Measurements from ENCODE around the gene LYPD6B.

Gene LYPD6B

GRCh38 chr2:149009576-149010461, 28.7 kb upstream of the LYPD6B start:
- no peak for DNase-seq (ENCODE audit: low read depth in 1 of 2, low spot score in 1 of 2)

DNA sequence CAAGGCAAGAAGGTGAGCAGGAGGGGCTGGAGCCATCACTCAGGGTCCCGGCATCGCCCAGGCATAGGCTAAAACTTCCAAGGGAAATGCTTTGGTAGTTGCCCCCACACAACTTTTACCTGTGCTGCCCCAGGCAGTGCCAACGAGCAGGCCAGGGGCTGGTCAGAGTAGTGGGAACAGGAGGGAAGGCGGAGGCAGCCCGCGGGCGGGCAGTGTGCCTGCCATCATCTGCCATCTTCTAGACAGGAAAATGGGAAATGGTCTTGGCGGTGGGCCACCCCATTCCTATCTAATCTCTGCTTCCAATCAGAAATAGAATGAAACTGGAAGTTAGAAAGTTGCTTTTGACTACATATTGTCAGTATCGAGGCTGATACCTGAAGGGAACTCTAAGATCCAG, 26.0 kb upstream of the LYPD6B start:
- DNase-seq (ENCODE audit: low read depth in 1 of 2, low spot score in 1 of 2), result no peak

- no peak for DNase-seq (ENCODE audit: low read depth in 1 of 2, low spot score in 1 of 2)
Measured at GRCh38 chr2:149015501-149015900, 23.0 kb upstream of the LYPD6B start.

GRCh38 chr2:149015926-149016563, 22.5 kb upstream of the LYPD6B start:
- no peak for DNase-seq (ENCODE audit: low read depth in 1 of 2, low spot score in 1 of 2)

GRCh38 chr2:149017116-149017985, 21.1 kb upstream of the LYPD6B start:
- DNase-seq (ENCODE audit: low read depth in 1 of 2, low spot score in 1 of 2), result peak; percentile 24 to 41

DNA sequence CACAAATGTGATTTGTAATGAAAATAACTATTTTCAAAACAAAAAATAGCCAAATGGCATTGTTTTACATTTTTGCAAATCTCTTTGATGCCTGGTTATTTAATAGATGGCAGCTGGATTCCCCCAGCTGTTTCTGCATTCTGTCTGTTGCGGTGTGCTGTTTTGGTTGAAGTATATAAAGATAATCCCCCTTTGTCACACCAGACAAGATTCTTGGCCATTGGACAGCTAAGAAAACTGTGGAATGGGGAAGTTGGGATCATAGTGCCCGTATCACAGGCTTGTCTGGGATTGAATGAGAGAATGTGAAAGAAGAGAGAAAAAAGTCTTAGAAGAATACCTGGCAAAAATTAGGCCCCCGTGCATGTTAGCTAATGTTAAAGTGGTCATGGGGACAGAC, 19.5 kb upstream of the LYPD6B start:
- DNase-seq (ENCODE audit: low read depth in 1 of 2, low spot score in 1 of 2), result no peak

GRCh38 chr2:149019768-149020167, 18.7 kb upstream of the LYPD6B start:
- DNase-seq (ENCODE audit: low read depth in 1 of 2, low spot score in 1 of 2), result no peak

GRCh38 chr2:149020432-149020851, 18.1 kb upstream of the LYPD6B start:
- no peak for DNase-seq (ENCODE audit: low read depth in 1 of 2, low spot score in 1 of 2)

GRCh38 chr2:149021271-149021719, 17.2 kb upstream of the LYPD6B start:
- no peak for DNase-seq (ENCODE audit: low read depth in 1 of 2, low spot score in 1 of 2)

- no peak for DNase-seq (ENCODE audit: low read depth in 1 of 2, low spot score in 1 of 2)
Measured at GRCh38 chr2:149021761-149022160, 16.7 kb upstream of the LYPD6B start.

GRCh38 chr2:149023091-149023490, 15.4 kb upstream of the LYPD6B start:
- no peak for DNase-seq (ENCODE audit: low read depth in 1 of 2, low spot score in 1 of 2)

- DNase-seq (ENCODE audit: low read depth in 1 of 2, low spot score in 1 of 2), result no peak
Measured at GRCh38 chr2:149027590-149028250, 10.8 kb upstream of the LYPD6B start.

GRCh38 chr2:149028377-149028776, 10.1 kb upstream of the LYPD6B start:
- DNase-seq (ENCODE audit: low read depth in 1 of 2, low spot score in 1 of 2), result no peak

GRCh38 chr2:149028891-149029290, 9.6 kb upstream of the LYPD6B start:
- no peak for DNase-seq (ENCODE audit: low read depth in 1 of 2, low spot score in 1 of 2)

DNA sequence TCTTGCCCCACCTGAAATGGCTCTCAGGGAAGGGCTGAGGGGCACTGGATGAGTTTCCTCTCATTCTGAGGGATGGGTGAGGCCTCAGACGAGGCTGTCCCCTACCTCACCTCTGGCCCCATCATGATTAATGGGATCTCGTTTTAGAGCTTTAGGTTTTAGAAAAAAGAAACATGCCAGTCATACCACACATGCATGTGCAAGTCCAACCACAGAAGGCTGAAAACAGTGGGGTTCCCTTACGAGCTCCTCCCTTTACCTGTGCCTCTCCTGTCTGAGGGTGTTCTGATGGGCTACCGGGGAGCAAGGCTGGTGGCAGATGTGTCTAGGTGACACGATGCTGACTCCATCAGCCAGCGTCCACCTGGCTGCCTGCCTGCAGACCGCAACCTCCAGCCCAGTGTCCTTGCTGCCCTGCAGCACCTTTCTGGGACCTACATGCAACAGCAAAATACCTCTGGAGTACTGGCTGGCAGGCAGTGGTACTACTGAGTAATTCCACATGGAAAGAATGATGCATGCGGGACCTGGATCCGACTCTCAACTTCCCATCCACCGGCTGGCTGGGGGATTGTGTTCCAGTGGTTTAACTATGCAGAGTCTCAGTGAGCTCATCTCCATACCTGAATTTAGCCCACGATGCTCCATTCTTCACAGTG, 9.1 kb upstream of the LYPD6B start:
- no peak for DNase-seq (ENCODE audit: low read depth in 1 of 2, low spot score in 1 of 2)

DNA sequence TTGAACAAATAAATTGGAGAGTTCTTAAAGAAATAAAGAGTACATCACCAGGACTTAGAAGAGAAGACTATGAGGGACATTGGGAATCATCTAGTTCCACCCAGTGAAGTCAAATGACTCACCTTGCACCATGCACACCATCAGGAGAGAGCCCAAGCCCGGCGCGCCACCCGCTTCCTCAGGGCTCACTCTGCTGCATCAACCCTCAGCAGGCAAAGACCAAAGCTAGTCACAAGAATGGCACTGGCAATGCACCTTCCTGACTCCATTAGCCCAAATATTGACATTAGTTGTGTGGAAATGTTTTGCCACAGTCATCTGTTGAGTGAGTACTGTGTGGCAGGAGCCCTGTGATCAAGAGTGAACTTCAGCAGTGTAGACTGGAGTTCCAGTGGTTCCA, 7.1 kb upstream of the LYPD6B start:
- DNase-seq (ENCODE audit: low read depth in 1 of 2, low spot score in 1 of 2), result no peak

DNA sequence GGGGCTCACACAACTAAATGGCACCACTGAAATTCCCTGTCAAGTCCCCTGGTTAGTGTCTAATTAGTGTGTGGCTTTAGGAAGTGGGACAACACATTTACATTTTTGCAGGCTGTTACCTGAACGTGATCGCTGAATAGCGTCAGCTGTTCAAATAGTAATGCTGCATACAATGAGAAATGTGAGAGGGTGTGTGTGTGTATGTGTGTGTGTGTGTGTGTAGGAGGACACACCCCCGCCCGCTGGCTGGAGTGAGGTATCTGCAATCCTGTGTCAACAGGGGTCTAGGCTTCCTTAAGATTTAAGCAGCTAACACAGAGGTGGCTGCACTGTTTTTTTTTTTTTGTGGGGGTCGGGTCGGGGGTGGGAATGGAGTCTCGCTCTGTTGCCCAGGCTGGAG, 4.8 kb upstream of the LYPD6B start:
- DNase-seq (ENCODE audit: low read depth in 1 of 2, low spot score in 1 of 2), result no peak

DNA sequence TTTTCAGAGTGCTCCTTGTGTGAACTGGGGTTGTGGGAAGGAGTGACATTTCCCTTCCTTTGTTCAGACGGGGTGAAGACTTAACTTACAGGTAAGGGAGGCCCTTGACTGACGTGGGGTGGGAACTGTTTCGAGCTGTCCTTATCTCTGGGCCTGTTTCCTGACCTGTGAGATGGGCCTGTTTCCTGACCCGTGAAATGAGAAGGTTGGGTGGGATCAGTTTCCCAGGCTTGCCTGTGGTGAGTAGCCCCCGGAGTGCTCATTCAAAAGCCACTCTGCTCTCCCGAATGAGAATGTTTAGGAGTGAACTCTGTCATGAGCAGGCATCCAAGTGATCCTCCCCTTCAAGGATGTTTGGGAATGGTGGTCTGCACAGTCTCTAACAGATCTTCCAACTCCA, 4.1 kb upstream of the LYPD6B start:
- no peak for DNase-seq (ENCODE audit: low read depth in 1 of 2, low spot score in 1 of 2)

DNA sequence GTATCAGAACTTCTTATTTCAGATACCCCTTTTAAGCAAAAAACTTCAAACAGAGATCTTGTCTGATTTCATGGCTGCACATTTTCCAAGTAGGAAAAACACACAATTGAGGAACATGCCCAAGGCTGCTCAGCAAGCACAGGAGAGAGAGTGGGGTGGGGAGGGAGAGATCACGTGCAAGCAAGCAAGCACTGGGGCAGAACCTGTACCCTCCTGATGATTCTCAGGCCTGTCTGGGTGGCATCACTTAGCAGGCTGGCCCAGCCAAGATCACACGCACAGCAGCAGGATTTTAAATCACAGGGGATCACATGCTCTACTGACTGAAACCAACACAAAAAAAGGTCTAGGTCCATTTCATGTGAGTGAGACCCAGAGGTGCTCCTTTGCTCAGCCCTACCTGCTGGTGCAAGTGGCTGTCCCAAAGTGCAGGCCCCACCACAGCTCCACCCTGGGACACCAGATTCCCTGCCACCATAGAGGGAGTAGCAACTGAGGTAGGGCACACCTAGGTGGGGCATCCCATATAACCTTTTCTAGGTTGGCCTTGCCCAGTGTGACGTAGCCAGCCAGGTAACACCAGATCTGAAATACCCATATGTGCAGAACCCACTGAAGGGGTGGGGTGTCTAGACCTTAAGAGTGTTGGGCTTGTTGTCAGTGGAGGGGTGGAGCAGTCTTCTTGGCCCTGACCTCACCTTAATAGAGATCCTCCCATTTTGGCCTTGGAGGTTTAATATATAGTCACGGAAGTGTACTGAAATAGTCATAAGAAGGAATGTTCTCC, 1.8 kb upstream of the LYPD6B start:
- DNase-seq (ENCODE audit: low read depth in 1 of 2, low spot score in 1 of 2), result no peak

DNA sequence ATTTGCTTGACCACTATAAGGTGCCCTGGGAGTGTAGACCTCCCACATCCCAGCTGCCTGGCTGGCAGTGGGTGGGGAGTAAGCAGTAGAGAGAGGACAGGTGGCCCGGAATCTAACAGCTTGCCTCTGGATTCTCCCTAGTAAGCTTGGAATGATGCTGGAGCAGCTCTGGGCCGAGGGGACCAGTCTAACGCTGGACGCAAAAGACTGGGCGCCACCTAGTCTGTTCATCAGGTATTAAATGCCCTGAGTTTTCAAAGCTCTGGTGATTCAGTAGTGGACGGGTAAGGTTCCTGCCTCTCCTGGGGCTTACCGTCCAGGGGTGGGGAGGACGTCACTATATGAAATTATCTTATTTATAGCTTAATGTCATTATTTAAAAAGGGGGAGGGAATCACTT, 648 bp upstream of the LYPD6B start:
- DNase-seq (ENCODE audit: low read depth in 1 of 2, low spot score in 1 of 2), result no peak
